C4-2B (cell line): Measurements from ENCODE around the gene WRAP73.

Experiments
- ZFX ChIP-seq: fragments of 450-650 bp; IDR thresholded peaks from 2 replicates; pipeline ENCODE4 v1.6.1; 2017
- TF ChIP-seq, protein P1 (sequence below): fragments of 450-650 bp; conservative IDR thresholded peaks from 2 replicates; pipeline ENCODE4 v1.5.1; 2017; ENCODE audit warnings: mild to moderate bottlenecking

DNA sequence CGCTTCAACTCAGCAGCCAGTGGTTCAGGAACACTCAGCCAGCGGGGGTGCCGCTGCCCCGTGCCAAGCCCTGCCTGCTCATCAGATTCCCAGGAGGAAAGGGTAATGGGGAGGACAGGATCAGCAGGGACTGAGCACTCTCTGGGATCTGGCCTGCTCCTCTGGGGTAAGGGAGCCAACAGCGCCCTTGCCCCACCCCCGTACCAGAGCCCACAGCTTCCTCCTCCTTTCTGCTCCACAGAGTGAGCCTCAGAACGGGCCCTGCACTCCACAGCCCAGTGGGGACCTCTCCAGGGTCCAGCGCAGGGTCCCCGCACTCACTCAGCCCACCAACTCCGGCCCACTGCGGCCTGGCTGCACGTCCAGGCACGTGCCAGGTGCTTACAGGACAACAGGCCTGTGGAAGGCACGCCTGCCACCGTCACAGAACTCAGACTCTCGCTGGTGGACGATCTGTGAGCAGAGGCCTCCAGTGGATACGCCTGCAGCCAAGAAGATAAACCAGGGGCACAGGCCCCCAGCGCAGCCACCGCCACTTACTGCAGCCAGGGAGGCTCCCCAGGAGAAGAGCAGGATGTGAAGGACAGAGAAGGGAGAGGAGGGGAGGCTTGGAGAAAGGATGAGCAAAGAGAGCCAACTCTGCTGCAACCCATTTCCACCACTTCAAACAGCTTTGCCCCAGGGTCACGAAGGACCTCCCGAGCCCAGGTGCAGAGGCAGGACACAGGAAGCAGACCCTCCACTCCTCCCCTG lies 40.7 kb downstream of the WRAP73 start:
- TF ChIP-seq, protein P1, sequence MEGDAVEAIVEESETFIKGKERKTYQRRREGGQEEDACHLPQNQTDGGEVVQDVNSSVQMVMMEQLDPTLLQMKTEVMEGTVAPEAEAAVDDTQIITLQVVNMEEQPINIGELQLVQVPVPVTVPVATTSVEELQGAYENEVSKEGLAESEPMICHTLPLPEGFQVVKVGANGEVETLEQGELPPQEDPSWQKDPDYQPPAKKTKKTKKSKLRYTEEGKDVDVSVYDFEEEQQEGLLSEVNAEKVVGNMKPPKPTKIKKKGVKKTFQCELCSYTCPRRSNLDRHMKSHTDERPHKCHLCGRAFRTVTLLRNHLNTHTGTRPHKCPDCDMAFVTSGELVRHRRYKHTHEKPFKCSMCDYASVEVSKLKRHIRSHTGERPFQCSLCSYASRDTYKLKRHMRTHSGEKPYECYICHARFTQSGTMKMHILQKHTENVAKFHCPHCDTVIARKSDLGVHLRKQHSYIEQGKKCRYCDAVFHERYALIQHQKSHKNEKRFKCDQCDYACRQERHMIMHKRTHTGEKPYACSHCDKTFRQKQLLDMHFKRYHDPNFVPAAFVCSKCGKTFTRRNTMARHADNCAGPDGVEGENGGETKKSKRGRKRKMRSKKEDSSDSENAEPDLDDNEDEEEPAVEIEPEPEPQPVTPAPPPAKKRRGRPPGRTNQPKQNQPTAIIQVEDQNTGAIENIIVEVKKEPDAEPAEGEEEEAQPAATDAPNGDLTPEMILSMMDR, result no peak
- TF ChIP-seq ZFX, result no peak
